Occipital lobe (tissue), 2 donors: ENCODE data around the gene CNOT6. TPM values are rescaled to one million over a fixed set of nuclear protein-coding genes. Genes with fewer than 3 reads are reported as not detected.

Experiments
- DNase-seq: peaks from one replicate; lab custom pipeline; 2025; lab: John Stamatoyannopoulos, UW
- total RNA-seq: library from RNA; depleted of rRNA; stranded (reverse); fragments of >200 nt; gene quantifications from one replicate; pipeline ENCODE4 v1.2.3, GENCODE V29; 2014

CNOT6 gene
- total RNA-seq, 1 donor from 2014 or later = 52.4 TPM

GRCh38 chr5:180598797-180599589 is 104.8 kb downstream of the CNOT6 start:
- DNase-seq = no peak

- no peak for DNase-seq
Observed at GRCh38 chr5:180599590-180599914, 105.4 kb downstream of the CNOT6 start.

- DNase-seq = no peak
Observed at GRCh38 chr5:180599981-180600553, 105.9 kb downstream of the CNOT6 start.

- no peak for DNase-seq
Observed at GRCh38 chr5:180600554-180601041, 106.4 kb downstream of the CNOT6 start.

- no peak for DNase-seq
Observed at GRCh38 chr5:180601591-180602480, 107.7 kb downstream of the CNOT6 start.

GRCh38 chr5:180602481-180603075 is 108.4 kb downstream of the CNOT6 start:
- no peak for DNase-seq

GRCh38 chr5:180603076-180603594 is 109.0 kb downstream of the CNOT6 start:
- no peak for DNase-seq

GRCh38 chr5:180604271-180604670 is 110.1 kb downstream of the CNOT6 start:
- DNase-seq = no peak

GRCh38 chr5:180605554-180606214 is 111.5 kb downstream of the CNOT6 start:
- DNase-seq = no peak

GRCh38 chr5:180606215-180606785 is 112.1 kb downstream of the CNOT6 start:
- DNase-seq = no peak

GRCh38 chr5:180607861-180608571 is 113.8 kb downstream of the CNOT6 start:
- DNase-seq = no peak

GRCh38 chr5:180608572-180609310 is 114.6 kb downstream of the CNOT6 start:
- DNase-seq = no peak

GRCh38 chr5:180609386-180609785 is 115.2 kb downstream of the CNOT6 start:
- no peak for DNase-seq

GRCh38 chr5:180609817-180610550 is 115.8 kb downstream of the CNOT6 start:
- no peak for DNase-seq

- no peak for DNase-seq
Observed at GRCh38 chr5:180611140-180611850, 117.1 kb downstream of the CNOT6 start.

GRCh38 chr5:180612683-180613082 is 118.5 kb downstream of the CNOT6 start:
- no peak for DNase-seq

GRCh38 chr5:180613188-180613813 is 119.1 kb downstream of the CNOT6 start:
- DNase-seq = no peak
